Measurements from ENCODE around the gene HIC1. TPM values are rescaled to one million over a fixed set of nuclear protein-coding genes. Genes with fewer than 3 reads are reported as not detected.

HIC1 gene
- total and polyA plus RNA-seq, 9 of the 15 experiments (the other 6 are each of a cell fraction or from before 2014, with no cell fraction given), result 0.01 to 2.5 (median 0.18) TPM

- no peak overlapping the region for H3K4me2 ChIP-seq (ENCODE audit: insufficient read depth, low read length)
- peaks cover 16% of the 10 kb centered on the region for H3K79me2 ChIP-seq (ENCODE audit: control insufficient read depth, insufficient read depth, low read length)
- DNase-seq (ENCODE audit: extremely low read depth in 1 of 4, low spot score in 3 of 4) (no peak), ATAC-seq (no peak), FAIRE-seq (no peak)
- peaks cover 0 to 18% of the 10 kb centered on the region in 2 experiments; a peak in 2 of 5 replicates for H3K27me3 ChIP-seq (ENCODE audit: control insufficient read depth in 2 of 2, insufficient read depth in 2 of 2, low read length in 2 of 2)
- no TSS peak for BruUV-seq (replicated peaks)
- intact Hi-C loops (cut with micrococcal nuclease), result no loop called here
- no peak overlapping the region for H3K4me3 ChIP-seq
- TF ChIP-seq GABPB1 (CRISPR knock-in tag; IDR thresholded peaks at IDR 0.05), result no peak
- TF ChIP-seq, protein P1, sequence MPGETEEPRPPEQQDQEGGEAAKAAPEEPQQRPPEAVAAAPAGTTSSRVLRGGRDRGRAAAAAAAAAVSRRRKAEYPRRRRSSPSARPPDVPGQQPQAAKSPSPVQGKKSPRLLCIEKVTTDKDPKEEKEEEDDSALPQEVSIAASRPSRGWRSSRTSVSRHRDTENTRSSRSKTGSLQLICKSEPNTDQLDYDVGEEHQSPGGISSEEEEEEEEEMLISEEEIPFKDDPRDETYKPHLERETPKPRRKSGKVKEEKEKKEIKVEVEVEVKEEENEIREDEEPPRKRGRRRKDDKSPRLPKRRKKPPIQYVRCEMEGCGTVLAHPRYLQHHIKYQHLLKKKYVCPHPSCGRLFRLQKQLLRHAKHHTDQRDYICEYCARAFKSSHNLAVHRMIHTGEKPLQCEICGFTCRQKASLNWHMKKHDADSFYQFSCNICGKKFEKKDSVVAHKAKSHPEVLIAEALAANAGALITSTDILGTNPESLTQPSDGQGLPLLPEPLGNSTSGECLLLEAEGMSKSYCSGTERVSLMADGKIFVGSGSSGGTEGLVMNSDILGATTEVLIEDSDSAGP (CRISPR knock-in tag; IDR thresholded peaks at IDR 0.05), result peak; percentile 82
- no peaks in the 10 kb centered on the region for H3K9me3 ChIP-seq (replicated peaks; ENCODE audit: control insufficient read depth, insufficient read depth, low read depth, low read length)
- WGBS (ENCODE audit: insufficient coverage, low coverage, missing lambda C conversion rate), result 89% methylated on average over 3 of the region's 6 CpGs
- in situ Hi-C loops (cut with MboI), result no loop called here
- H4K20me1 ChIP-seq (replicated peaks; ENCODE audit: control insufficient read depth, insufficient read depth, low read length), result 0 out of 2 replicates have a peak, but pooled peaks cover 2% of the 10 kb centered on the region
- peaks cover 8 to 47% of the 10 kb centered on the region in 2 experiments; a peak in 4 of 5 replicates for H3K4me1 ChIP-seq (replicated peaks in 1 of 2; ENCODE audit: control insufficient read depth in 2 of 2, insufficient read depth in 2 of 2, low read length in 2 of 2)
- ChIA-PET CTCF (ENCODE audit: low intra/inter-chr PET ratio) (no interaction called here), POLR2A (interaction anchor here (0.5 to 0.8 kb wide), 3 partner anchors 9 to 183 kb away, joined by 3 to 4 read pairs (median 3); no protein-coding TSS in a partner anchor)
- H2AFZ ChIP-seq (ENCODE audit: low read depth, low read length), result no peak overlapping the region
- H3K27ac ChIP-seq (ENCODE audit: extremely low read depth, low read depth, low read length), result no peak overlapping the region
- no peaks in the 10 kb centered on the region for H3K9me1 ChIP-seq (ENCODE audit: control insufficient read depth, insufficient read depth, low read length)
- H3K9ac ChIP-seq (ENCODE audit: insufficient read depth in 1 of 2, low read depth in 2 of 2, low read length in 2 of 2), result no peak overlapping the region
- 0 out of 3 replicates have a peak, but pooled peaks cover 5% of the 10 kb centered on the region for H3K36me3 ChIP-seq (ENCODE audit: control insufficient read depth, insufficient read depth, low read length)
Observed at GRCh38 chr17:2028737-2029136, 26.2 kb upstream of the HIC1 start.

Data from K562 (cell line).